Upper lobe of left lung (tissue), 4 donors: Measurements from ENCODE around the gene GOLPH3L.
A peak's percentile ranks its signal among the peaks of the same experiment; 100 is the strongest.

Experiments used
- EP300 ChIP-seq, 4 donors: sonication (generic); formaldehyde crosslinking; IDR thresholded peaks; one replicate each; pipeline ENCODE4 v1.5.1; 2017; ENCODE audit warnings: antibody characterized with exemption in 4 of 4, control low read depth in 2 of 4
- POLR2AphosphoS5 ChIP-seq, 2 donors: sonication (generic); formaldehyde crosslinking; IDR thresholded peaks; one replicate each; pipeline ENCODE4 v1.5.1; 2017; ENCODE audit warnings: antibody characterized with exemption in 2 of 2
- TF ChIP-seq, protein P1 (sequence below), 6 experiments: fragments of 450-650 bp in 4 of 6; fragments of 200-600 bp in 2 of 6; sonication (generic) in 2 of 6; IDR thresholded peaks; one replicate each; pipeline ENCODE4 v1.5.1; 2016 to 2019; ENCODE audit warnings: antibody characterized with exemption in 6 of 6

- no peak for TF ChIP-seq EP300 (IDR thresholded peaks at IDR 0.05)
- peak; percentile 91 for TF ChIP-seq POLR2AphosphoS5 (IDR thresholded peaks at IDR 0.05)
- TF ChIP-seq, protein P1, sequence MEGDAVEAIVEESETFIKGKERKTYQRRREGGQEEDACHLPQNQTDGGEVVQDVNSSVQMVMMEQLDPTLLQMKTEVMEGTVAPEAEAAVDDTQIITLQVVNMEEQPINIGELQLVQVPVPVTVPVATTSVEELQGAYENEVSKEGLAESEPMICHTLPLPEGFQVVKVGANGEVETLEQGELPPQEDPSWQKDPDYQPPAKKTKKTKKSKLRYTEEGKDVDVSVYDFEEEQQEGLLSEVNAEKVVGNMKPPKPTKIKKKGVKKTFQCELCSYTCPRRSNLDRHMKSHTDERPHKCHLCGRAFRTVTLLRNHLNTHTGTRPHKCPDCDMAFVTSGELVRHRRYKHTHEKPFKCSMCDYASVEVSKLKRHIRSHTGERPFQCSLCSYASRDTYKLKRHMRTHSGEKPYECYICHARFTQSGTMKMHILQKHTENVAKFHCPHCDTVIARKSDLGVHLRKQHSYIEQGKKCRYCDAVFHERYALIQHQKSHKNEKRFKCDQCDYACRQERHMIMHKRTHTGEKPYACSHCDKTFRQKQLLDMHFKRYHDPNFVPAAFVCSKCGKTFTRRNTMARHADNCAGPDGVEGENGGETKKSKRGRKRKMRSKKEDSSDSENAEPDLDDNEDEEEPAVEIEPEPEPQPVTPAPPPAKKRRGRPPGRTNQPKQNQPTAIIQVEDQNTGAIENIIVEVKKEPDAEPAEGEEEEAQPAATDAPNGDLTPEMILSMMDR (IDR thresholded peaks at IDR 0.05) = peak in 2 of 6 experiments; percentile 17 to 28
These were observed 67.6 kb downstream of the GOLPH3L start, which contains the start of gene ENSA for GRCh38 chr1:150629115-150629928.
